ENCODE measurements around the gene DHRS3. TPM values are rescaled to one million over a fixed set of nuclear protein-coding genes. Genes with fewer than 3 reads are reported as not detected.
"Not testable (repeated sequence)": the region's sequence is repeated elsewhere in the genome, so short reads cannot be mapped to it uniquely, and the experiment has no call there.

DHRS3 gene
- total and polyA plus RNA-seq, 2 donors (not counting 1 experiment from before 2014, with no cell fraction given): 0.37 TPM

DNA sequence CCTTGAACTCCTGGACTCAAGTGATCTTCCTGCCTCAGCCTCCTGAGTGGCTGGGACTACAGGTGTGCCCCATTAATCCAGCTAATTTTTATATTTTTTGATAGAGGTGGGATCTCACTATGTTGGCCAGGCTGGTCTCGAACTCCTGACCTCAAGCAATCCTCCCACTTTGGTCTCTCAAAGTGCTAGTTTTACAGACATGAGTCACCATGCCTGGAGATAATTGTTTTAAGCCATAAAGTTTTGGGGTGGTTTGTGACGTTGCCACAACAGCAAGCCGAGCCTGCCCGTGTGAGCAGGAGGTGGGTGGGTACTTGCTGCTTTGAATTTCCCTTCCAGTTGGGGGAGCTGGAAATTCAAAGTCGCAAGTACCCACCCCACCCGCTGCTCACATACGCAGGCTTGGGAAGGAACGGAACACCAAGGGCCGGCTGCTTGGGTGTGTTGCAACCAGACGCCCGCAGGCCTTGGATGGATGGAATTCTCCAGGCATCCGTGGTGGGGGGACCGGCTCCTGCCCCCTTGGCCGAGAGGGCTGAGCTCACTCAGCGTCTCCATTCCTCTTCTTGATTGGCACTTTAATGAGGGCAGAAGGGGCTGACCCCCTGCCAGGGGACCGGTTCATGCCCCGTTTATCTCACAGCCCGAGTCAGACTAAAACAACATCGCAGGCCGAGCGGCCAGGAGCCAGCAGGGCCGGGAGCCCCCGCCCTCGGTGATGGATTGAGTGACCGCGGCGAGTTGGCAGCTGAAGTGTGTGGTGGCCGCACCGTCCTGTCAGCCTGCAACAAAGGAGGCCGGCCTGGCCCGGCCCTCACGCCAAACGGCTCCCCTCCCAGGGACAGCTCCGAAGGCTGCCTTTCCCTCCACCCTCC lies 78.1 kb downstream of the DHRS3 start:
- CTCF ChIA-PET: no interaction called here

DNA sequence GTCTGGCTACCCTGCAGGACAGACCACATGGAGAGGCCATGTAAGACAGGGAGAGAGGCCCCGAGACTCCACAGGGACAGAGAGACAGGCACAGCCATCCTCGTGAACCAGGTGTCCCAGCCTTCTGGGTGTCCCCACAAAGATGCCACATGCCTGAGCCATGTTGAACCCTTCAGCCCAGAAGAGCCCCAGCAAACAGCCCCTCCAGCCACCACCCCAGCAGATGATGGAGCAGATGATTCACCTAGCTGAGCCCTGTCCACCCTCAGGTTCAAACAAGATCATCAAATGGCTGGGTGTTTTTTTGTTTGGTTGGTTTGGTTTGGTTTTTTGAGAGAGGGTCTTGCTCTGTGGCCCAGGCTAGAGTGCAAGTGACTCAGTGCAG lies 78.7 kb downstream of the DHRS3 start:
- Histone ChIP-seq H3K9me3 (ENCODE audit: control extremely low read depth in 1 of 3, control insufficient read depth in 2 of 3, insufficient read depth in 1 of 3, low read length in 2 of 3) (peaks cover 0 to 14% (median 6%) of the 10 kb centered on the region in 3 donors), H3K4me3 (ENCODE audit: control extremely low read depth in 1 of 5, extremely low read depth in 1 of 5, insufficient read depth in 1 of 5, low read depth in 2 of 5, low read length in 4 of 5) (no peak overlapping the region), H3K36me3 (replicated peaks in 1 of 2; ENCODE audit: control extremely low read depth in 1 of 2, control insufficient read depth in 1 of 2, extremely low read depth in 1 of 2, insufficient read depth in 2 of 2, low read length in 1 of 2) (no peaks in the 10 kb centered on the region), H3K27ac (ENCODE audit: low read length in 2 of 2) (no peak overlapping the region), H2AFZ (ENCODE audit: insufficient read depth, low read depth, low read length, poor library complexity, severe bottlenecking) (no peak overlapping the region), H3K27me3 (replicated peaks in 1 of 4; ENCODE audit: control extremely low read depth in 1 of 4, control insufficient read depth in 3 of 4, insufficient read depth in 4 of 4, low read length in 3 of 4) (peaks cover 0 to 10% (median 0%) of the 10 kb centered on the region in 4 experiments), H4K20me1 (ENCODE audit: control insufficient read depth, insufficient read depth, low read length, poor library complexity, severe bottlenecking) (no peaks in the 10 kb centered on the region), H3K9ac (ENCODE audit: low read length) (no peak overlapping the region), H3K4me1 (ENCODE audit: control insufficient read depth in 2 of 2, insufficient read depth in 2 of 2, low read length in 2 of 2) (no peaks in the 10 kb centered on the region), H3K79me2 (ENCODE audit: control insufficient read depth, insufficient read depth, low read length) (no peaks in the 10 kb centered on the region), H3K4me2 (replicated peaks; ENCODE audit: low read depth, low read length, poor library complexity, severe bottlenecking) (no peak overlapping the region)
- peaks cover 18% of the 10 kb centered on the region for H3K27me3 Mint-ChIP-seq
- no peak overlapping the region for H3K4me3 Mint-ChIP-seq
- intact Hi-C loops (cut with micrococcal nuclease): no loop called here
- DNase-seq (no peak), ATAC-seq (ENCODE audit: low read depth) (no peak)
- ChIA-PET POLR2A (no interaction called here), CTCF (no interaction called here)
- H3K9me3 Mint-ChIP-seq (ENCODE audit: insufficient read depth): peaks cover 12% of the 10 kb centered on the region
- no peak for TF ChIP-seq EZH2 (IDR thresholded peaks at IDR 0.05; ENCODE audit: borderline replicate concordance, insufficient read depth, low read depth, low read length, poor library complexity, severe bottlenecking)
- TF ChIP-seq, protein P1, sequence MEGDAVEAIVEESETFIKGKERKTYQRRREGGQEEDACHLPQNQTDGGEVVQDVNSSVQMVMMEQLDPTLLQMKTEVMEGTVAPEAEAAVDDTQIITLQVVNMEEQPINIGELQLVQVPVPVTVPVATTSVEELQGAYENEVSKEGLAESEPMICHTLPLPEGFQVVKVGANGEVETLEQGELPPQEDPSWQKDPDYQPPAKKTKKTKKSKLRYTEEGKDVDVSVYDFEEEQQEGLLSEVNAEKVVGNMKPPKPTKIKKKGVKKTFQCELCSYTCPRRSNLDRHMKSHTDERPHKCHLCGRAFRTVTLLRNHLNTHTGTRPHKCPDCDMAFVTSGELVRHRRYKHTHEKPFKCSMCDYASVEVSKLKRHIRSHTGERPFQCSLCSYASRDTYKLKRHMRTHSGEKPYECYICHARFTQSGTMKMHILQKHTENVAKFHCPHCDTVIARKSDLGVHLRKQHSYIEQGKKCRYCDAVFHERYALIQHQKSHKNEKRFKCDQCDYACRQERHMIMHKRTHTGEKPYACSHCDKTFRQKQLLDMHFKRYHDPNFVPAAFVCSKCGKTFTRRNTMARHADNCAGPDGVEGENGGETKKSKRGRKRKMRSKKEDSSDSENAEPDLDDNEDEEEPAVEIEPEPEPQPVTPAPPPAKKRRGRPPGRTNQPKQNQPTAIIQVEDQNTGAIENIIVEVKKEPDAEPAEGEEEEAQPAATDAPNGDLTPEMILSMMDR (IDR thresholded peaks at IDR 0.05): no peak
- no peak overlapping the region for H3K27ac Mint-ChIP-seq
- 100% methylated on average over 2 of the region's 2 CpGs for WGBS (ENCODE audit: insufficient coverage)
- no peaks in the 10 kb centered on the region for H3K4me1 Mint-ChIP-seq

More for the DNA sequence above, 78.1 kb downstream of the DHRS3 start:
- Histone ChIP-seq H3K4me3 (ENCODE audit: control extremely low read depth in 1 of 5, extremely low read depth in 1 of 5, insufficient read depth in 1 of 5, low read depth in 2 of 5, low read length in 4 of 5) (no peak overlapping the region), H2AFZ (ENCODE audit: insufficient read depth, low read depth, low read length, poor library complexity, severe bottlenecking) (no peak overlapping the region), H3K79me2 (ENCODE audit: control insufficient read depth, insufficient read depth, low read length) (no peaks in the 10 kb centered on the region), H3K9me3 (ENCODE audit: control extremely low read depth in 1 of 3, control insufficient read depth in 2 of 3, insufficient read depth in 1 of 3, low read length in 2 of 3) (peaks cover 0 to 14% (median 6%) of the 10 kb centered on the region in 3 donors), H3K27ac (ENCODE audit: low read length in 2 of 2) (no peak overlapping the region), H3K36me3 (replicated peaks in 1 of 2; ENCODE audit: control extremely low read depth in 1 of 2, control insufficient read depth in 1 of 2, extremely low read depth in 1 of 2, insufficient read depth in 2 of 2, low read length in 1 of 2) (no peaks in the 10 kb centered on the region), H3K4me2 (replicated peaks; ENCODE audit: low read depth, low read length, poor library complexity, severe bottlenecking) (no peak overlapping the region), H3K27me3 (replicated peaks in 1 of 4; ENCODE audit: control extremely low read depth in 1 of 4, control insufficient read depth in 3 of 4, insufficient read depth in 4 of 4, low read length in 3 of 4) (peaks cover 0 to 10% (median 0%) of the 10 kb centered on the region in 4 experiments), H3K9ac (ENCODE audit: low read length) (no peak overlapping the region), H3K4me1 (ENCODE audit: control insufficient read depth in 2 of 2, insufficient read depth in 2 of 2, low read length in 2 of 2) (no peaks in the 10 kb centered on the region), H4K20me1 (ENCODE audit: control insufficient read depth, insufficient read depth, low read length, poor library complexity, severe bottlenecking) (no peaks in the 10 kb centered on the region)
- POLR2A ChIA-PET: no interaction called here
- ATAC-seq (ENCODE audit: low read depth): no peak
- no peaks in the 10 kb centered on the region for H3K4me1 Mint-ChIP-seq
- WGBS (ENCODE audit: insufficient coverage): 46% methylated on average over 25 of the region's 34 CpGs
- TF ChIP-seq, protein P1 (IDR thresholded peaks at IDR 0.05): no peak
- TF ChIP-seq EZH2 (IDR thresholded peaks at IDR 0.05; ENCODE audit: borderline replicate concordance, insufficient read depth, low read depth, low read length, poor library complexity, severe bottlenecking): no peak
- H3K9me3 Mint-ChIP-seq (ENCODE audit: insufficient read depth): peaks cover 12% of the 10 kb centered on the region
- intact Hi-C loops (cut with micrococcal nuclease): no loop called here
- no peak overlapping the region for H3K27ac Mint-ChIP-seq
- H3K4me3 Mint-ChIP-seq: no peak overlapping the region
- H3K27me3 Mint-ChIP-seq: peaks cover 21% of the 10 kb centered on the region
- DNase-seq: no peak

DNA sequence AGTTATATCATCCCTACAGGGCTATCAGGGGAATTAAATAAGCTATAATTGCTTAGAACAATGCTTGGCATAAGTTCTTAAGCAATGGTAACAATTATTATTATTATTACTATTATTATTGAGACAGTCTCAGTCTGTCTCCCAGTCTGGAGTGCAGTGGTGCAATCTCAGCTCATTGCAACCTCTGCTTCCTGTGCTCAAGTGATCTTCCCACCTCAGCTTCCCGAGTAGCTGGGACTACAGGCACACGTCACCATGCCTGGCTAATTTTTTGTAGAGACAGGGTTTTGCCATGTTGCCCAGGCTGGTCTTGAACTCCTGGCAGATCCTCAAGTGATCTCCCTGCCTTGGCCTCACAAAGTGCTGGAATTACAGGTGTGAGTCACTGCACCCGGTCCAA lies 79.5 kb downstream of the DHRS3 start:
- CTCF ChIA-PET: not testable (repeated sequence)
- H3K9me3 Mint-ChIP-seq (ENCODE audit: insufficient read depth): peaks cover 12% of the 10 kb centered on the region

More for the DNA sequence above, 79.5 kb downstream of the DHRS3 start:
- H3K36me3 ChIP-seq (replicated peaks in 1 of 2; ENCODE audit: control extremely low read depth in 1 of 2, control insufficient read depth in 1 of 2, extremely low read depth in 1 of 2, insufficient read depth in 2 of 2, low read length in 1 of 2); H3K4me2 ChIP-seq (replicated peaks; ENCODE audit: low read depth, low read length, poor library complexity, severe bottlenecking); H3K4me3 ChIP-seq (ENCODE audit: control extremely low read depth in 1 of 5, extremely low read depth in 1 of 5, insufficient read depth in 1 of 5, low read depth in 2 of 5, low read length in 4 of 5); H3K27me3 ChIP-seq (replicated peaks in 1 of 4; ENCODE audit: control extremely low read depth in 1 of 4, control insufficient read depth in 3 of 4, insufficient read depth in 4 of 4, low read length in 3 of 4); ATAC-seq (ENCODE audit: low read depth); DNase-seq; H3K27ac ChIP-seq (ENCODE audit: low read length in 2 of 2); H3K9ac ChIP-seq (ENCODE audit: low read length); intact Hi-C loops (cut with micrococcal nuclease); H3K4me1 ChIP-seq (ENCODE audit: control insufficient read depth in 2 of 2, insufficient read depth in 2 of 2, low read length in 2 of 2); H3K27ac Mint-ChIP-seq; H3K4me3 Mint-ChIP-seq; POLR2A ChIA-PET; H2AFZ ChIP-seq (ENCODE audit: insufficient read depth, low read depth, low read length, poor library complexity, severe bottlenecking); H3K4me1 Mint-ChIP-seq; H4K20me1 ChIP-seq (ENCODE audit: control insufficient read depth, insufficient read depth, low read length, poor library complexity, severe bottlenecking); H3K79me2 ChIP-seq (ENCODE audit: control insufficient read depth, insufficient read depth, low read length): not testable (repeated sequence)
- 71% methylated on average over 2 of the region's 3 CpGs for WGBS (ENCODE audit: insufficient coverage)
- H3K27me3 Mint-ChIP-seq: peaks cover 12% of the 10 kb centered on the region
- peaks cover 0 to 14% (median 6%) of the 10 kb centered on the region in 3 donors for H3K9me3 ChIP-seq (ENCODE audit: control extremely low read depth in 1 of 3, control insufficient read depth in 2 of 3, insufficient read depth in 1 of 3, low read length in 2 of 3)

All from B cell (primary cell).